Activated T-cell treated with anti-CD3 and anti-CD28 coated beads, Interleukin-2, amount 50 U/mL, for 48 hours (primary cell): Measurements from ENCODE around the gene SUGP1.

Experiments
- DNase-seq, 2 experiments: peaks; one replicate each; pipeline ENCODE4 v3.0.0-alpha.2; 2020

Gene SUGP1

DNA sequence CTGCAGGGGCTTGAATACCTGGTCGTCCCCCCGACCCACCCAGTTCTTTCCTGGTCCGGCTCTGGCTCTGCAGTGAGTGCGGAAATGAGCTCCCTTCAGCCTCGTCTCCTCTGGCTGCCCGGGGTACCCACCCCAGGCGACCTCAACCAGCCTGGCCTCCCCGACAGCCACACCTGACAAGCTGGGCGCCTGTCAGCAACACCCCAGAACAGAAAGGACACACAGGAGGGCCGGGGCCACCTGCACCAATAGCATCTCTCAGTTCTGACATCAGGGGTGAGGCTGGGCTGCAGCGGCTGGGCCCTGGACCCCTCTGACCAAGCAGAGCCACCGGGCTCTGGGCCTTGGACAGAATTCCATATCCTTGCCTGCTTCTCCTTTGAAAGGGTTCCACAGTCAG lies 19.7 kb downstream of the SUGP1 start:
- DNase-seq, result no peak

DNA sequence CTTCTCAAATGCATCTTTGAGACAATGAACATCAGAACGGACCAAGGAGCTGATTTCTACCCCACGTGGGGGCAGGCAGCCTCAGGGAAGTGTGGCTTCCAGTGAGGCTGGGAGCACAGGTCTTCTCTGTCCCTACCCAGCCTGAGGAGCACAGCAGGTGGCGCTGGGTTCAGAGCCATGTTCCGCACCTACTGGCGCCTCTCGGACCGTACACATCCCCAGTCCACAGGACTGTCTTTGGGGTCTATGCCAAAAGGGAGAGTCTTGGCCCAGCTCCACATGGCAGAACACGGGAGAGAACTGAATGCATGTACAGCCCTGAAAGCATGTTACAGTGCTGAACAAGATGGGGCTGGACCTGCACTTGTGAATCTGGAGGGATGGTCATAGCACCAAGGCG lies 22.6 kb downstream of the SUGP1 start:
- no peak for DNase-seq

DNA sequence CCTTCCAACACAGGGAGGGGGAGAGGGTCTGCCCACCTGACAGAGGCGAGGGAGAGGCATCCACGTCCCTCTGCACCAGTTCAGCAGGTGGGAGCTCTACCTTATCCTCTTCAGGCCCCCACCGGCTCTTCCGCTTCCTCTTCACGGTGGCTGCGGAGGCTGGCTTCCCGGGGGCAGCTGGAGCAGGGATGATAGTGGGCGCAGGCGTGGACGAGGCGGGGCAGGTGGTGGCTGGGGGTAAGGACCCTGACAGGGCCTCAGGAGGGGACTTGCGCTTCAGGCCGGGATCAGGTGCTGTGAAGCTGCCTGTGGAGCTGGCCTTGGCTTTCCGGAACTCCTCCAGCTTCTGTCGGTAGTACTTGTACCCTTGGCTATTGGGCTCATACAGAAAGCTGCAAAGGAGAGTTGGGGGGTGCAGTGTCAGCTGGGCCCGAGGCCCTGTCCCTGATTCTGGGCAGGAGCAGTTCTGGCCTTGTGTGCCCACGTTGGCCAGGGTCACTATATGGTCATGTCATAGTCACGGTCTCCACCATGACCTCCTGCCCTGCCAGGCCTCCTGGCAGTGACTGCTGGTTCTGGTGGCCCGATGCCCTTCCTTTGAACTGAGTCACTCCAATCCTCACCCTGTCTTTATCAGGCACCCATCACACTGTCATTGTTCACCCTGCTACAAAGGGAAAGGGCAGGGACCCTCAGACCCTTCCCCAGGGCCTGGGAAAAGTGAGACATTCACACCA lies 23.2 kb downstream of the SUGP1 start:
- DNase-seq, result no peak

DNA sequence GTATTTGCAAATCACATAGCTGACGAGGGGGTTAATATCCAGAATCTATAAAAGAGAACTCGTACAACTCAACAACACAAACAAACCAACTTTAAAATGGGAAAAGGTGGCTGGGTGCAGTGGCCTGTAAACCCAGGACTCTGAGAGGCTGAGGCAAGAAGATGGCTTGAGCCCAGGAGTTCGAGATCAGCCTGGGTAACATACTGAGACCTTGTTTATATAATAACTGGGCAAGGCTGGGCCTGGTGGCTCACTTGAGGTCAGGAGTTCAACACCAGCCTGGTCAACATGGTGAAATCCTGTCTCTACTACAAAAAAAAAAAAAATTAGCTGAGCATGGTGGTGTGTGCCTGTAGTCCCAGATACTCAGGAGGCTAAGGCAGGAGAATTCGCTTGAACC lies 25.4 kb downstream of the SUGP1 start:
- DNase-seq, result no peak

DNA sequence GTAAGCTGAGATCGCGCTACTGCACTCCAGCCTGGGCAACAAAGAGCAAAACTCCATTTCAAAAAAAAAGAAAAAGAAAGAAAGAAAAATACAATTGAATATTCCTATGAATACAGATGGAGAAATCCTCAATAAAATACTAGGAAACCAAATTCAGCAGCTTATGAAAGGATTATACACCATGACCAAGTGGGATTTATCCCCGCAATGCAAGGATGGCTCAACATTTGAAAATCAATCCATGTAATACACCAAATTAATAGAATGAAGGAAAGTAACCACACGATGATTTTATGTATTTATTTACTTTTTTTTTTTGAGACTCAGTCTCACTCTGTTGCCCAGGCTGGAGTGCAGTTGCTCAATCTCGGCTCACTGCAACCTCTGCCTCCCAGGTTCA lies 27.7 kb downstream of the SUGP1 start:
- DNase-seq, result no peak

DNA sequence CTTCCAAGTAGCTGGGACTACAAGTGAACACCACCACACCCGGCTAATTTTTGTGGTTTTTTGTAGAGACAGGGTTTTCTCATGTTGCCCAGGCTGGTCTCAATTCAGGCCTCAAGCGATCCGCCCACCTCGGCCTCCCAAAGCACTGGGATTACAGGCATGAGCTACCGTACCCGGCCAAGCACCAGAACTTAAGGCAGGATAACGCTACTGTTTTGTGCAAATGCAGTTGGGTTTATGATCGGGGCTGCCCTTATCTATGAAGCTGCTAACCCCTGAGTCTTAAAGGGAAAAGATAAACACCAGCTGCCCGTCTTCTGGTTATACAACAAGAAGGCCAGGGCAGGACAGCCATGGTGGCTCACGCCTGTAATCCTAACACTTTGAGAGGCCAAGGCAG lies 34.6 kb downstream of the SUGP1 start:
- no peak for DNase-seq

DNA sequence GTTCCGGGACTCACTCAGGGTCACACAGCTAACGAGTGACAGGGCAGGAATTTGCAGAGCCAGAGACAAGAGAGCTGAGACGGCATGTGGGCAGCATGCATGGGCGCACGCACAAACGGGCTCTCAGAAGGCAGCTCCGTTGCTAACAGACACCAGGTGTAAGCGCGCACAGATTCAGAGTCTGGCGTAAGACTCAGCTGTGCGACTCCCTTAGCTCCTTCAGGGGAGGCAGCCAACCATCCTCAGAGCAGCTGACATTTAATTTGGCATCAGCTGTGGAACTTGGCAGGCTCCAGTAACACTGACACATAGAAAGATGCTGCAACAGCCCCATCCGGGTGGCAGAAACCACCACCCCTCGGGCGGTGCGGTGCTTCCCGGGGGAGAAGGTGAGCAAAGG lies 39.7 kb downstream of the SUGP1 start:
- DNase-seq, result no peak

DNA sequence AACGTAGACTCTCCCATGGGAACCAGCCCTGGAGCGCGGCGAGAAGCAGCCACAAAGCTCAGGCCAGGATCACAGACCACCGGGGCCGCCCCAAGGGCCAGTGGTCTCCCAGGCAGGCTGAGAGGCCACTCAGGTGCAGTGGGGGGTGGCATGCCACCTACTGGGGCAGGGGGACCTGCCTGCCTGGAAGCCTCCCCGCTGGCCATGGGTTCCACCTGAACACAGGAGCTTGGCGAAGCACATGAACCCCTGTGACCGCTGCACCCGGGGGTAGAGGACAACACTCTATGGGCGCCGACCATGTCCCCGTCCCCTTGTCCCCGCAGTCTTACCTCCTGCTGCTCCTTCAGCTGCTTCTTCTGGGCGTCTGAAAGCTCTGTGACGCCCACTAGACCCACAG lies 40.5 kb downstream of the SUGP1 start:
- no peak for DNase-seq

DNA sequence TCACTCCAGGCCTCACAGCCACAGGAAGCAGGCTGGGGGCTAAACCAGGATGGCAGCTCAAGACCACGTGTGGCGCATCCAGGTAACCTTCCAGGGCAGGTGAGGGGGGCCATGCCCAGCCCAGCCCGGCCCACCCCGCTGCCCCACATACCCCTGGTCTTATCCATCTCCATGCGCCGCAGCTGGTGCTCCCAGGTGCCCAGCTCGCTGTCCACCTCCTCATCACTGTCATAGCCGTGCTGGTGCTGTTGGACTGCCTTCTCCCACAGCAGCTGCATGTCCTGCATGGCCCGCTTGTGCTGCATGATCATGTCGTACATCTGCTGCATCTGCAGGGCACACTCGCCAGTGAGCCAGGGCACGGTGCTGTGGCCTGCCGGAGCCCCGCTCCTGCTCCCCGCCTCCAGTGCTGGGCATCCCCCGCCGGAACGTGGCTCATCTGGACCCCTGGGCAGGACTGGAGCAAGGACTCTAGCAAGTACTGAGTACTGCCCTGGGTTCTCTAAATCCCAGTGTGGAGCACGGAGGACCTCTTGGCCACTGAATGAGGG lies 41.2 kb downstream of the SUGP1 start:
- no peak for DNase-seq

DNA sequence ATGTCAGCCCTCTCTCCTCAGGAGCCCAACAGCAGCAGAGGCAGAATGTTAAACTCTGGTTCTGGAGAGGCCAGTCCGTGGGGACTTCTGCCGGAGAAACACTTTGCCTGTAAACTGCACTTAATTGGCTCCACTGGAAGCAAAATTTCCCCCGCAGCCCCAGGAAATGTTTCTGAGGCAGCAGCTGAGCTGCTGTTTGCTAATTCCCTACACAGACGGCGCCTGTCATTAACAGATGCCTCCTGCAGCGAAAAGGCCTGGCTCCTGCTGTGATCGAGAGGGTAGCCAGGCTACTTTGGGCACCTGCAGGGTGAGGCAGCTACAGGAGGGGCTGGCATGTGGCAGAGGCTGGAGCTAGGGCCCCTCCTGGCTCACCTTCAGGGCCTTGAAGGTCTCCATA lies 42.0 kb downstream of the SUGP1 start:
- DNase-seq, result no peak

DNA sequence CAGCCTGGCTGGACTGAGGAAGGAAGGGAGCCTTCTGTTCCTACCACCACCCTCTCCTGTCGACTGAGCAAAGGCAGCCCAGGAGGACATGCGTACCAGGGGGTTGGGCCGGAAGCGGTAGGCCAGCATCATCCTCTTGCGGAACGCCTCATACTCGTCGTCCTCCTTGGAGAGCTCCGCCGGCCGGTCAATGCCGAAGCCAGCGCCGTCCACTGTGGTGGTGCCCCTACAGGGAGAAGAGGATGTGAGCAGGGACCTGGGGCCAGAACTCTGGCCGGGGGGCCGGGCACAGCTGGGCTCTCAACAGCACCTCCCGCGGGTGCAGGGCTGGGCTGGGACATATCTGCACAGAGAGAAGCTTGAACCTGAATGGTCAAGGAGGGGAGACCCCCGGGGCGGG lies 43.5 kb downstream of the SUGP1 start:
- DNase-seq, result no peak

DNA sequence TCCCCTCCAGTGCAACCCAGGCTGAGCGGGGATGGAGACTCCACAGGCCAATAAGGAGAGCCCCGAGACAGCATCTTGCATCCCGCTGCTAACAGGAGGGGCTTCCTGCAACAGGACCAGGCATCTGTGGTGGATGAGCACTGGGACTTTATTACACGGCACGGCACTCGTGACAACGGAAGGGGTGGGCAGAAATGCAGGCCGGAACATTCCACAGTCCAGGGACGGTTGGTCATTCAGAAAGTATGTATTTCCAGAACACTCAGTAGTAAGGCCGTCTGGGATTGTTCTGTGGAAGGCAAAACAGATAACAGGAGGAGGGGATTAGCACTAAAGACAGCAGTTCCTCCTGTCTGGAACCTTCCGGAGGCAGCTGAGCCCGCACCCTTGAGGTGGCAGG lies 43.9 kb downstream of the SUGP1 start:
- DNase-seq, result no peak

DNA sequence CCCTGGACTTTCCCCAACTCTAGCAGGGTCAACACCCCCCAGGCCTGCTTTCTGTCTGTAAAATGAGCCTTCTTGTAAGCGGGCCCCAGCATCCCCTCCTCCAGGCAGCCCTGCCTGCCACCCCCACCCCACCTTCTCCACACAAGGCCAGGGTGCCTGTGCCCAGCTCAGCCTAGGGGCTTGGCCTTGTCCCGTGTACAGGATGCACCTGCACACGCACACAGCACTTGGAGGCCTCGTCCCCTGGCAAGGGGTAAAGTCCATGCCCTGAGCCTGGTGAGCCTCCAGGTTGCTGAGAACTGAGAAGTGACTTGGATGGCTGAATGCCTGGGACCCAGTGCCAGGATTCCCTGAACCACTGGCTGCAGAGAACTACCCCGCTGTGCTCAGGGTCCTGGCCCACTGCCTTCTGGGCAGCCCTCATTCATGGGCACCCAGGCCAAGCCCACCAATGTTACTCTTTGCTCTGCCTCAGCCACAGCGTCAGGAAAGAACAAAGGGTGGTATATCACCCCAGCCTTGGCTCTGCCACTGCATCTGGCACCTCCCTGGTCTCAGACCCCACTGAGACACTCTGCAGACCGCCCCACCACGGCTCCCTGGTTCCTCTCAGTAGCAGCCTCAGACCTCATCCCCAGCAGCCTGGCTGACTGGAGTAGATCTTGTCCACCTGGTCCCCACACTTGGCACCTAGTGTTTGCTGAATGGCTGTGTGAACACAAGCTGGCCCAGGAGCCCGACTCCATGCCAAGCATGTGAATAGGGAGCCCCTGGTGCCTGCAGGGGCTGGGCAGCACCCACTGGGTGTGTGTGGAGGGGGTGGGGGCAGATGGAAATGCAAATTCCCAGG lies 45.4 kb downstream of the SUGP1 start:
- no peak for DNase-seq

DNA sequence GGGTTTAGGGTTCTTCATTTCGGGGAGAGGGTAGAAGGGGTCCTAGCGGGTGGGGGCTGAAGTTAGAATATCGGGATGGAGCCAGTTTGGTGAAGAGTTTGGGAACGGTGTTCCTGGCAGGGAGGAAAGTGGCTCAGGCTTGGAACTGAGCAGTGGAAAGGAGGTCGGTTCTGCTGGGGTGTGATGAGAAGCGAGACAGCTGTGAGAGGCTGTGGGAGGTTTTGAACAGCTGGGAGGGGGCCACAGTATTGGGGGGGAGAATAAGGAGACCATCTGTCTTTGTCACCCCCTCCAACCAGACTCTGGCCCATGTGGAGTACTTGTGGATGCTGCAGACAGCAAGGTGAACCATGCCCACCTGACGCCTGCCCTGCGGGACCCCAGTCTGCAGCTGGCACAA lies 46.2 kb downstream of the SUGP1 start:
- DNase-seq, result no peak

DNA sequence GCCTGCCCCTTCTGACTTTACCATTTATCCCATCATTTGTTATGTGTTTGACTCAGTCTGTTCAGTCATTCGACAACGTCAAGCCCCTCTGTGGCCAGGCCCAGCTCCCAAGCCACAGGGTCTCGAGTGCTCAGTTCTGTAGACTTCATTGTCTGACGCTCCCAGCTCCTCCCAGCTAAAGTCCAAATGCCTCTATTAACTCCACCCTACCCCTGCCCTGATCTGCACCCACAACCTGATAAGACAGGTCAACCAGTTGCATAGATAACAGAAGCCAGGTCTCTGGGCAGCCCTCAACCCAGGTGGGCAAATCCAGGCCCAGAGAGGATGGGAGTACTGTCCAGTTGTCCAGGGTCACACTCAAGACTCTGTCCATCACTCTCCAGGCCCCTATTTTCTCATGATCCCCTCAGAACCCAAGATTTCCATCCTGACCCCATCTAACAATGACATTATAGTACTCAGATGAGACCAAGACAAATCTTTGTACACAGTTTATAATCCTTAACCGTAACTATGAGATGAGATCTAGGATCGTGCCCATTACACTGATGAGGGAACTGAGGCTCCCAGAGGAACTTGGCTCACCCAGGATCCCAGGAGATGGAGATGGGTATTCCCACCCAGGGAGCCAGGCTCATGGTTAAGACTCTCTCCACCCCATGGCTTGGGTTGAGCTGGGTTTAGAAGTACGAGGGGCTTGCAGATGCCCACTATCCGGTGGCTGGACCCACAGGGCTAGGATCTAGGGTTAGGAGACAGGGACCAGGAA lies 48.3 kb downstream of the SUGP1 start:
- no peak for DNase-seq

DNA sequence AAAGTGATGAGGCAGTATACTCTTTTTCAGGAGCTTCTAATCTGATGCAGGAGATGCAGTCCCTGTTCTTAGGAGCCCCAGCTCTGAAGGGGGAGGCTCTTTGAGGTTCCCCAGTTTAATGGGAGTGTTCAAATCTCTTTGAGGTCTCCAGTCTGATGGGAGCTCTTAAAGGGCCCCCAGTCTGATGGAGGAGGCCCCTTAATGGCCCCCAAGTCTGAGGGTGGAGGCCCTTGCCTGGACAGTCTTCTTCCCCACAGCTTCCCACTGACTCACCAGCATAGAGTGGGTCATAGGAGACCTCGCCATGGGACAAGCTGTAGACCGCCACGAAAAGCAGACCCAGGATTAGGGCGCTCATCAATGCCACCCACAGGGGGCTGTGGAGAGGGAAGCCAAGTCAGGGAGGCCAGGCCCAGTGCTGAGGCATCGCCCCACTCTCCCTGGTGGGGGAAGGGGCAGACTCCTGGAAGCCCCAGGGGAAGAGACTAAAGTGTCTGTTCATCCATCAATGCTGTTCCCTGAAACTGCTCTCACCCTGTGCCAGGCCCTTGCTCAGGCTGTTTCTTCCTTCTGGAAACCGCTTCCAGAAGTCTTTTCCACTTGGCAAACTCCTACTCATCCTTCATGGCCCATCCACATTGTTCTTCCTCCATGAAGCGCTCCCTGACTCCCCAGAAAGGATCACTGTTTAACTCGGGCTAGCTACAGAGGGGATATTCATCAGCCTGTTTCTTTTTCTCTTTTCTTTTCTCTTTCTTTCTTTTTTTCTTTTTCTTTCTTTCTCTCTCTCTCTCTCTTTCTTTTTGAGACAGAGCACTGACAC lies 49.3 kb downstream of the SUGP1 start:
- no peak for DNase-seq

DNA sequence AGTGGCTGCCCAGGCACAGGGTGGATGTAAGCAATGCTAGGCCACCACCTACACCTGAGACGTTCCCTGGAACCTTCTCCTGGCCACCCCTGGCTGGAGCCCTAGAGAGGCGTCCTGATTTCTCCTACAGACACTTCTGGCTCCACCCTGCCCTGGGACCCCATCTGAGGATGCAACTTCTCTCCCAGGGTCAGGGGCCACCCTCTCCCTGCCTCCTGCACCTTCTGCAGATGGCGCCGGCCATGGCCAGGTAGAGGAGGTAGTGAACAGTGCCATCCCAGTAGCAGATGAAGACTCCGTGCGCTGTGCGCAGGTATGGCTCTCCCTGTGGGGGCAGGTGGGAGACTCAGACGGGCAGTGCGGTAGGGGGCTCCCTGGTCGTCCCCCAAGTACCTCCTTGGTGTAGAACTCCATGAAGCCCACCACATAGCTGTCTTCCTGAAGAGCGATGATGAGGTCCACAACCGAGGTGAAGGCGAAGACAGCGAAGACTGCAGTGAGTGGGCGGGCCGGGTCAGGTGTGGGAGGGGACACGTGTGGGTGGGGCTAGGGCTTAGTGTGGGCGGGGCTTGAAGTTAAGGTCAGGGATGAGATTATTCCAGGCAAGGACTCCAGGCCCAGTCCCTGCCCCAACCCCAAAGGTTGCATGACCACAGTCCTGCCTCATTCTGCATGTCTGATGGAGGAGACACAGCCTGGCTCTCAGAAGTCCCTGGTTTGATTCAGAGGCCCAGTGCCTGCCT lies 50.2 kb downstream of the SUGP1 start:
- DNase-seq, result no peak

DNA sequence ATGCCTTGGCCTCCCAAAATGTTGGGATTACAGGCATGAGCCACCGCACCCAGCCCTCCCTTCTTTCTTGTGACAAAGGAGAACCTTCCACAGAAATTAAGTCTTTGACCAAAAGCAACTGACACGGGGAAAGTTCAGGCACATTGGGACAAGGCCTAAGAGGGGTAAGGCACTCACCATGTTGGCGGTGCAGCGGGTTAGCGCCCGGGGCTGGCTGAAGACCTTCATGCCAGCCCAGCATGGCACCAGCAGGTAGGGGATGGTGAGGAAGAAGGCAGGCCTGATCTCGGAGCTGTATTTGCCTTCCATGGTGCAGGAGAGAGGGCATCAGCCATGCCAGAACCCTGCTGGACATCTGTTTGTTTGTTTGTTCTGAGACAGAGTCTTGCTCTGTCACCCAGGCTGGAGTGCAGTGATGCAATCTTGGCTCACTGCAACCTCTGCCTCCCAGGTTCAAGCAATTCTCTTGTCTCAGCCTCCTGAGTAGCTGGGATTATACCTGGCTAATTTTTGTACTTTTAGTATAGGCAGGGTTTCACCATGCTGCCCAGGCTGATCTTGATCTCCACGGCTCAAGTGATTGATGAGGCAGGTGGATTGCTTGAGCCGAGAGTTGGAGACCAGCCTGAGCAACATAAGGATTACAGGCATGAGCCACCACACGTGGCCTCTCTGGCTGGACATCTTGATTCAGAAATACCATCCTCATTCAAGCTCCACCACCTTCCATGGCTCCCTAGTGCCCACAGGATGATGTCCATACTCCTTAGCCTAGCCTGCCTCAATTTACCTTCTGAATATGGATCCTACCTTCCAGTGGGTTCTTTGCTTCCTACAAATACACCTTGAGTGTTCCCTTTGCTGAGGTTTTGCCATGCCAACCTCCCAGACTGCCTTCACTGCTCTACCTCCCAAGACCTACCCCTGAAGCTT lies 51.6 kb downstream of the SUGP1 start:
- no peak for DNase-seq

DNA sequence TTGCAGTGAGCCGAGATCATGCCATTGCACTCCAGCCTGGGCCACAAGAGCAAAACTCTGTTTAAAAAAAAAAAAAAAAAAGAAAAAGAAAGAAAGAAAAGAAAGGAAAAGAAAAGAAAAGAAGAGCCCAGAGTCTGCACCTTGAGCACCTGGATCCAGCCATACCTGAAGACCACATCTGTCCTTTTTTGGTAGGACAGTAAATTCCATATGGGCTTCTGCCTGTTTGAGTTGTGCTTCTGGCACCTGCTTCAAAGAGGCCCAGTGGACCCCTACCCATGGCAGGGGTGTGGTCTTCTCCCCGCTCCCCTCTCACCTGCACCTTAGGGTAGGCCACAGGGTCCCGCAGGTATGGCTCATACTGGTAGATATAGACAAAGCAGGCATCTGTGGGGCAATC lies 53.0 kb downstream of the SUGP1 start:
- DNase-seq, result no peak

DNA sequence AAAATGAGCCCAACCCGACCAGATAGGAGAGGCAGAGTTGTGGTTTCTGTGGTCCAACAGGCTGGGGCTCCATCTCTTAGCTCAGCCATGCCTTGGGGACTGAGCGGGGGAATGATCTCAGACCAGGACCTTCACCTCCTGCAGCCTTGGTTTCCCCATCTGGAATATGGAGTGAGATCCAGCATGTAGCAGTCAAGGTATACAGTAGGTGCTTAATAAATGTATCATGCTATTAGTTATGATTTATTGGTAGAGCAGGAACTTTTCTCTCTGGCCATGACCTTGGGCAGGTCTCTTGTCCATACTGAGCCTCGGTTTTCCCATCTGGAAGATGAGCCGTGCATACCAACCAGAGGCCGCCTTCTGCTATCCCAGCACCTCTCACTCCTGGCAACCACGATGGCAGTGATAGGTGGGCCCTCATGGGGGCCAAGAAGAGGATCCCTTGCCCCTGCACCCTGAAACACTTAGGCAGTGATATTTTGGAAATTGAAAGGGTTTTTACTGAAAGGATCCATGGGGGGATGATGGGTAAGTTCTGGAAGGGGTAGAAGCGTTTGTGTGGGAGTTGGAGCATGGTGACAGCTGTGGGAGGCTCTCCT lies 56.3 kb downstream of the SUGP1 start:
- no peak for DNase-seq
